Lung (tissue), 12 donors: Measurements from ENCODE around the gene KRT3. TPM values are rescaled to one million over a fixed set of nuclear protein-coding genes. Genes with fewer than 3 reads are reported as not detected.

Experiments used
- ATAC-seq: fragments of 200-7000 bp; cut with Tn5 transposase; one replicate; pipeline ENCODE4 v1.9.1; 2020; ENCODE audit warnings: moderate number of reproducible peaks; ENCODE audit not compliant: insufficient read depth, low FRiP score
- DNase-seq, 3 donors: peaks; one replicate each; pipeline ENCODE4 v3.0.0-alpha.2; 2013 to 2017
- H3K27ac ChIP-seq, 2 donors: one replicate each; pipeline ENCODE4 v1.5.1; 2013; ENCODE audit warnings: mild to moderate bottlenecking in 2 of 2, moderate library complexity in 2 of 2, control low read depth in 1 of 2, inconsistent platforms in 1 of 2, low read depth in 1 of 2, low read length in 1 of 2
- H3K27me3 ChIP-seq, 3 donors: one replicate each; pipeline ENCODE4 v1.5.1; 2013; ENCODE audit warnings: low read length in 2 of 3; ENCODE audit not compliant: control insufficient read depth in 3 of 3, insufficient read depth in 3 of 3
- H3K36me3 ChIP-seq, 4 donors: one replicate each; pipeline ENCODE4 v1.5.1; 2013; ENCODE audit warnings: low read length in 4 of 4, mild to moderate bottlenecking in 1 of 4, moderate library complexity in 1 of 4; ENCODE audit not compliant: control insufficient read depth in 4 of 4, insufficient read depth in 4 of 4
- H3K4me1 ChIP-seq, 5 donors: one replicate each; pipeline ENCODE4 v1.5.1; 2013; ENCODE audit warnings: low read length in 5 of 5, mild to moderate bottlenecking in 2 of 5, moderate library complexity in 1 of 5; ENCODE audit not compliant: control insufficient read depth in 5 of 5, insufficient read depth in 5 of 5
- H3K4me3 ChIP-seq: one replicate; pipeline ENCODE4 v1.5.1; 2013; ENCODE audit warnings: mild to moderate bottlenecking, control low read depth, moderate library complexity
- H3K9ac ChIP-seq, 2 donors: one replicate each; pipeline ENCODE4 v1.5.1; 2013; ENCODE audit warnings: low read length in 2 of 2, control low read depth in 1 of 2; ENCODE audit not compliant: insufficient read depth in 1 of 2
- H3K9me3 ChIP-seq, 4 donors: one replicate each; pipeline ENCODE4 v1.5.1; 2013; ENCODE audit warnings: low read length in 3 of 4, mild to moderate bottlenecking in 1 of 4, moderate library complexity in 1 of 4; ENCODE audit not compliant: control insufficient read depth in 4 of 4, insufficient read depth in 3 of 4
- CTCF ChIP-seq: IDR thresholded peaks from 2 replicates; pipeline ENCODE4 v1.5.1; 2012; ENCODE audit warnings: mild to moderate bottlenecking; ENCODE audit errors: control extremely low read depth, extremely low read depth
- WGBS, 2 donors: extraction: QIAGEN DNeasy Blood & Tissue Kit; methylation state at CpG; one replicate each; pipeline ENCODE4 v1.1.7; 2013; 5-methylcytosine and 5-hydroxymethylcytosine counted together
- polyA plus RNA-seq, 2 donors: library from polyadenylated mRNA; stranded (reverse); fragments of 200-250 nt; gene quantifications; one replicate each; pipeline ENCODE4 v1.2.1, GENCODE V29; 2013
- total RNA-seq, 2 donors: library from RNA; depleted of rRNA in 1 of 2; stranded (reverse); fragments of >200 nt in 1 of 2; gene quantifications; one replicate each; pipeline ENCODE4 v1.2.1, GENCODE V29; 2014 to 2021
- donor health status: control.
- donor health status: control.
- donor health status: Bipolar disorder and iron deficiency.
- donor health status: healthy.
- donor health status: DM: yes; HTN: yes; CAD: no.

The KRT3 gene
- total and polyA plus RNA-seq, 4 donors = not detected

GRCh38 chr12:52788876-52789636, 6.9 kb downstream of the KRT3 start:
- no peak overlapping the region for H3K9ac ChIP-seq
- H3K36me3 ChIP-seq = no peaks in the 10 kb centered on the region
- no peak overlapping the region for H3K27ac ChIP-seq
- no peak overlapping the region for H3K4me3 ChIP-seq
- DNase-seq = no peak
- H3K9me3 ChIP-seq = no peaks in the 10 kb centered on the region
- no peak for TF ChIP-seq CTCF
- ATAC-seq = no peak
- WGBS, 2 donors = 95 to 96% methylated on average over 11 of the region's 11 CpGs
- H3K27me3 ChIP-seq = peaks cover 0 to 40% (median 21%) of the 10 kb centered on the region in 3 donors
- peaks cover 0 to 3% (median 0%) of the 10 kb centered on the region in 5 donors for H3K4me1 ChIP-seq

DNA sequence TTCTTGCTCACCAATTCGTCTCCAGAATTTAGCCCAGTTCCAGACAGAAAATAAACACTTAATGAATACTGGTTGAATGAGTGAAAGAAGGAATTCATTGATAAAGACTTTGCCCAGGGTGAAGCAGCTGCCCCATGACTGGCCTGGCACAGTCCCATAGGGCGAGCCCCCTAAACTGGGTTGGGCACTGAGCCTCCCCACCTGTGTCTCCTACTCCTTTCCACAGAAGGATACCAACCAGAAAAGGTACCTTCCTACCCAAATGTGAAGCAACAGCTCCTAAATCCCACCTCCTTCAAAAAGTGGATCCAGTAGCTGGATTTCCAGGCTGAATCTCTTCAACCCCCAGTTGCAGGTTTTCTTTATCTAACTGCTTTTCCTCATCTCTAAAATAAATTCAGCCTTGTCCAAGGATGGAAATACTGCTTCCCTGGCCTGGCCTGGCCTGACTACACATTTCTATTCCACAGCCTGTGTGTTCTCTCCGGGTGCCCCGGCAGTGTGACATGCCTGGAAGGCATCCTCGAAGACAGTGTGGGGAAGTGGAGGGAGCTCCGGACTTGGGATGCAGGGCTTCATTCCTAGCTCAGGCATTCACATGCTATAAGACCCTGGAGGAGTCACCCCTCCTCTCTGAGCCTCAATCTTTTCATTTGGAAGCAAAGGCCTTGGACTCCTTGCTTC, 7.6 kb downstream of the KRT3 start:
- no peak overlapping the region for H3K27ac ChIP-seq
- no peak for DNase-seq
- no peak for TF ChIP-seq CTCF
- peaks cover 0 to 47% (median 21%) of the 10 kb centered on the region in 3 donors for H3K27me3 ChIP-seq
- peaks cover 0 to 3% (median 0%) of the 10 kb centered on the region in 5 donors for H3K4me1 ChIP-seq
- no peaks in the 10 kb centered on the region for H3K9me3 ChIP-seq
- H3K4me3 ChIP-seq = no peak overlapping the region
- ATAC-seq = no peak
- WGBS, 2 donors = 68 to 81% methylated on average over 6 of the region's 6 CpGs
- no peak overlapping the region for H3K9ac ChIP-seq
- no peaks in the 10 kb centered on the region for H3K36me3 ChIP-seq

DNA sequence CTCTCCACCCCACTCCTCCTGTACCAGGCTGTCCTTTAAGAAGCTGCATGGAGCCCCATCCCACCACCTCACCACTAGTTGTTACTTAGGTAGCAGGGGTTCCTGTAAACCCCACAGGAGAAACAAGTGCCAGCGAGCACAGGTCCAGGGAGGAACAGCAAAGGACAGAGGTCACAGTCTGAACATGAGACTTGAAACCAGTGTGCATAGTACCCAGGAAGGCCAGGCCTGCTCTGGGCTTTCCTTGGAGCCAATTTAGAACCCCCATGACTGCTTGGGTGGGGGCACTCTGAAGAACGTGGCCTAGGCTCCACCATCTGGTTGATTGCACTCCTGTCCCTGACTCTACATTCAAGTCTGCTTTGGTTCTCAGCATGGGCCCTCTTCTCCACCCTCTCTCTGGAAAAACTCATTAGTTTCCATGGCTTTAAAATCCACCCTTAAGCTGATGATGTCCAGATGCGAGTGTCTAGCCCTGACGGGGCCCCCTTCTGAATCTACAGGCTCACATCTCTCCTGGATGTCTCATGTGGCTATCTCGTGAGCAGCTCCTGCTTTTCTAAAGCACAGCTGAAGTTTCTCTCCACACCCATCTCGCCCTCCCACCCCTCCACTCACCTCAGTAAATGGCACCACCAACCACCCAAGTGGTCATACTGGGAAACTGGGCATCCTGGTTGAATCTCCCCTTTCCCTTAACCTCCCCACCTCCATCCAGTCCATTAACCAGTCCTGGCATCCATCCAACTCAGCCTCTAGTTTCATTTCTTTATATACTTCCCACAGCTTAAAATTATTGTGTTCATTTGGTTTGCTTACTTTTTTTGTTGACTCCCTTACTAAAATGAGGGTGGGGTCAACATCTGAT, 8.4 kb downstream of the KRT3 start:
- Histone ChIP-seq H3K27me3 (peaks cover 0 to 47% (median 16%) of the 10 kb centered on the region in 3 donors), H3K9me3 (no peaks in the 10 kb centered on the region), H3K9ac (no peak overlapping the region), H3K36me3 (no peaks in the 10 kb centered on the region), H3K4me1 (peaks cover 0 to 3% (median 0%) of the 10 kb centered on the region in 5 donors), H3K27ac (no peak overlapping the region), H3K4me3 (no peak overlapping the region)
- no peak for TF ChIP-seq CTCF
- DNase-seq = peak in 1 of 3 donors; percentile 28
- no peak for ATAC-seq
- 82 to 84% methylated on average over 6 of the region's 6 CpGs for WGBS, 2 donors
